GM21526 (cell line): Measurements from ENCODE around the gene CCDC200.
"Not testable (repeated sequence)": the region's sequence is repeated elsewhere in the genome, so short reads cannot be mapped to it uniquely, and the experiment has no call there.

Source experiments
- ATAC-seq: cut with Tn5 transposase; IDR thresholded peaks from one replicate; pipeline ENCODE4 v1.9.1; 2021; ENCODE audit warnings: moderate library complexity; ENCODE audit not compliant: unreplicated experiment, low FRiP score

CCDC200 gene

GRCh38 chr17:43216762-43217613 lies 11.4 kb downstream of the CCDC200 start:
- ATAC-seq = no peak

GRCh38 chr17:43216369-43216761 lies 12.1 kb downstream of the CCDC200 start:
- ATAC-seq = no peak

- no peak for ATAC-seq
Measured at GRCh38 chr17:43215341-43215740, 13.1 kb downstream of the CCDC200 start.

GRCh38 chr17:43213545-43213944 lies 14.9 kb downstream of the CCDC200 start:
- no peak for ATAC-seq

GRCh38 chr17:43212641-43213490 lies 15.6 kb downstream of the CCDC200 start:
- no peak for ATAC-seq

- peak; percentile 68 for ATAC-seq
Measured at GRCh38 chr17:43211480-43212402, 16.7 kb downstream of the CCDC200 start, which contains the start of gene TMEM106A. Gene TMEM106A, plus strand, starts transcription at chr17:43211875. Its CDS starts 1,167 bp downstream, at chr17:43213042.

- no peak for ATAC-seq
Measured at GRCh38 chr17:43211123-43211479, 17.3 kb downstream of the CCDC200 start.

GRCh38 chr17:43210576-43210975 lies 17.8 kb downstream of the CCDC200 start:
- no peak for ATAC-seq

GRCh38 chr17:43203013-43203412 lies 25.4 kb downstream of the CCDC200 start:
- not testable (repeated sequence) for ATAC-seq

- ATAC-seq = no peak
Measured at GRCh38 chr17:43200127-43200526, 28.3 kb downstream of the CCDC200 start.

GRCh38 chr17:43199633-43200032 lies 28.8 kb downstream of the CCDC200 start:
- no peak for ATAC-seq

- no peak for ATAC-seq
Measured at GRCh38 chr17:43193251-43193650, 35.2 kb downstream of the CCDC200 start.

- not testable (repeated sequence) for ATAC-seq
Measured at GRCh38 chr17:43186656-43187055, 41.8 kb downstream of the CCDC200 start.

- ATAC-seq = no peak
Measured at GRCh38 chr17:43183921-43184320, 44.5 kb downstream of the CCDC200 start.

- ATAC-seq = no peak
Measured at GRCh38 chr17:43176119-43176570, 52.3 kb downstream of the CCDC200 start.

GRCh38 chr17:43175213-43176118 lies 53.0 kb downstream of the CCDC200 start:
- no peak for ATAC-seq

- no peak for ATAC-seq
Measured at GRCh38 chr17:43171586-43172487, 56.6 kb downstream of the CCDC200 start.
